K562 (cell line): ENCODE measurements around the gene PLEKHA5. TPM values are rescaled to one million over a fixed set of nuclear protein-coding genes. Genes with fewer than 3 reads are reported as not detected.

Source experiments
- ATAC-seq: fragments of 200-7000 bp; cut with Tn5 transposase; 3 replicates; pipeline ENCODE4 v1.9.1; 2020; ENCODE audit warnings: moderate library complexity
- BruUV-seq: library from RNA; stranded (reverse); fragments of 400-500 nt; replicated peaks from 2 replicates; lab custom pipeline; 2021; lab: Mats Ljungman, UMichigan
- CTCF ChIA-PET: fragments of 300-600 bp; formaldehyde crosslinking; extraction: SDS; loops from one replicate; lab custom pipeline; 2021; ENCODE audit warnings: low intra/inter-chr PET ratio; lab: Yijun Ruan, JAX
- POLR2A ChIA-PET: fragments of 300-600, 350-650 bp; sonication (Branson Sonifier 250); formaldehyde crosslinking; extraction: SDS; loops from one replicate; lab custom pipeline; 2021; ENCODE audit warnings: antibody characterized with exemption, inconsistent platforms; lab: Yijun Ruan, JAX
- DNase-seq, 4 experiments: peaks; one replicate each; pipeline versions ENCODE4 v3.0.0 to v3.0.0-alpha.2; 2011 to 2018; ENCODE audit warnings: low spot score in 3 of 4, mixed read lengths in 3 of 4; ENCODE audit errors: extremely low read depth in 1 of 4
- FAIRE-seq: peaks from 2 replicates; lab custom pipeline; 2011; peaks lifted over from hg19 to GRCh38; lab: Jason Lieb, UNC
- H2AFZ ChIP-seq: 2 replicates; pipeline ENCODE4 v1.6.0; 2011; ENCODE audit warnings: low read depth, low read length, control low read depth, inconsistent platforms
- H3K27ac ChIP-seq: fragments of 200-600 bp; 3 replicates; pipeline ENCODE4 v1.8.0; 2011; ENCODE audit warnings: low read depth, mild to moderate bottlenecking, control low read depth, inconsistent platforms, low read length, moderate library complexity, mixed read lengths; ENCODE audit errors: extremely low read depth
- H3K27me3 ChIP-seq, 2 experiments: fragments of 300-600 bp in 1 of 2; 2 replicates in 1 of 2; 3 replicates in 1 of 2; pipeline versions ENCODE4 v1.6.0 to v1.8.0; 2011; ENCODE audit warnings: inconsistent platforms in 2 of 2, low read length in 2 of 2, mild to moderate bottlenecking in 1 of 2, mixed read lengths in 1 of 2, moderate library complexity in 1 of 2; ENCODE audit not compliant: control insufficient read depth in 2 of 2, insufficient read depth in 2 of 2
- H3K36me3 ChIP-seq: fragments of 300-600 bp; 3 replicates; pipeline ENCODE4 v1.8.0; 2011; ENCODE audit warnings: mild to moderate bottlenecking, low read length, inconsistent platforms; ENCODE audit not compliant: control insufficient read depth, insufficient read depth
- H3K4me1 ChIP-seq, 2 experiments: fragments of 200-600 bp in 1 of 2; replicated peaks in 1 of 2; 2 replicates in 1 of 2; 3 replicates in 1 of 2; pipeline versions ENCODE4 v1.5.1 to v1.8.0; 2011; ENCODE audit warnings: inconsistent platforms in 2 of 2, low read length in 2 of 2, mild to moderate bottlenecking in 1 of 2, mixed read lengths in 1 of 2, moderate library complexity in 1 of 2; ENCODE audit not compliant: control insufficient read depth in 2 of 2, insufficient read depth in 2 of 2
- H3K4me2 ChIP-seq: 2 replicates; pipeline ENCODE4 v1.6.1; 2011; ENCODE audit warnings: low read length, control low read depth, inconsistent platforms, mixed read lengths; ENCODE audit not compliant: insufficient read depth
- H3K4me3 ChIP-seq: fragments of 200-600 bp; sonication (generic), shearing (Covaris generic); 2 replicates; pipeline ENCODE4 v1.5.1; 2016; ENCODE audit warnings: control low read depth, inconsistent platforms
- H3K79me2 ChIP-seq: fragments of 200-600 bp; 3 replicates; pipeline ENCODE4 v1.8.0; 2011; ENCODE audit warnings: low read length, inconsistent platforms; ENCODE audit not compliant: control insufficient read depth, insufficient read depth
- H3K9ac ChIP-seq, 2 experiments: 2 replicates each; pipeline versions ENCODE4 v1.6.0 to v1.6.1; 2011; ENCODE audit warnings: low read depth in 2 of 2, low read length in 2 of 2, control low read depth in 1 of 2, inconsistent platforms in 1 of 2, mild to moderate bottlenecking in 1 of 2, mixed read lengths in 1 of 2; ENCODE audit not compliant: insufficient read depth in 1 of 2
- H3K9me1 ChIP-seq: one replicate; pipeline ENCODE4 v1.6.0; 2011; ENCODE audit warnings: inconsistent platforms, mild to moderate bottlenecking, low read length, moderate library complexity; ENCODE audit not compliant: control insufficient read depth, insufficient read depth
- H3K9me3 ChIP-seq: replicated peaks from 2 replicates; pipeline ENCODE4 v1.5.1; 2011; ENCODE audit warnings: low read depth, low read length, inconsistent platforms; ENCODE audit not compliant: control insufficient read depth, insufficient read depth
- H4K20me1 ChIP-seq: replicated peaks from 2 replicates; pipeline ENCODE4 v1.6.1; 2011; ENCODE audit warnings: low read length, inconsistent platforms, mixed read lengths; ENCODE audit not compliant: control insufficient read depth, insufficient read depth
- ARID1B ChIP-seq: fragments of 450-650 bp; IDR thresholded peaks from 2 replicates; pipeline ENCODE4 v1.6.1; 2016; ENCODE audit warnings: antibody characterized with exemption, mild to moderate bottlenecking, inconsistent platforms
- ELF1 ChIP-seq: fragments of 200-800 bp; sonication (Bioruptor generic); IDR thresholded peaks from 2 replicates; pipeline ENCODE4 v1.6.1; 2016; ENCODE audit warnings: missing genetic modification characterization, missing compliant biosample characterization
- MYC ChIP-seq, 2 experiments: fragments of 250-450 bp in 1 of 2; sonication (Bioruptor Pico) in 1 of 2; IDR thresholded peaks; 2 replicates each; pipeline versions ENCODE4 v1.5.1 to v1.6.1; 2012 to 2021; ENCODE audit warnings: low read depth in 2 of 2, borderline replicate concordance in 1 of 2, improper control_type of control experiment in 1 of 2, low read length in 1 of 2, mild to moderate bottlenecking in 1 of 2, moderate library complexity in 1 of 2
- PCBP1 ChIP-seq: fragments of 200-400 bp; formaldehyde crosslinking; IDR thresholded peaks from 2 replicates; pipeline ENCODE4 v1.6.1; 2018; ENCODE audit warnings: mild to moderate bottlenecking, low read depth, low read length; ENCODE audit not compliant: poor library complexity, severe bottlenecking
- PML ChIP-seq: IDR thresholded peaks from 2 replicates; pipeline ENCODE4 v1.6.1; 2012; ENCODE audit warnings: low read length, inconsistent platforms
- POLR2AphosphoS5 ChIP-seq: IDR thresholded peaks from 2 replicates; pipeline ENCODE4 v1.6.1; 2011; ENCODE audit warnings: mild to moderate bottlenecking, low read depth, low read length, moderate library complexity; ENCODE audit not compliant: control insufficient read depth, insufficient read depth
- RHOXF2B ChIP-seq: fragments of 250-450 bp; sonication (Bioruptor Pico); conservative IDR thresholded peaks from 2 replicates; pipeline ENCODE4 v1.5.1; 2021
- SMARCE1 ChIP-seq: fragments of 450-650 bp; IDR thresholded peaks from 2 replicates; pipeline ENCODE4 v1.7.1; 2016; ENCODE audit warnings: mild to moderate bottlenecking
- ZBTB2 ChIP-seq: fragments of 450-650 bp; IDR thresholded peaks from 2 replicates; pipeline ENCODE4 v1.6.1; 2016; ENCODE audit warnings: antibody characterized with exemption
- ZFX ChIP-seq: sonication (generic); formaldehyde crosslinking; IDR thresholded peaks from 2 replicates; pipeline ENCODE4 v1.8.0; 2022; ENCODE audit warnings: mild to moderate bottlenecking, missing genetic modification reagents, moderate library complexity
- ZNF384 ChIP-seq: IDR thresholded peaks from 2 replicates; pipeline ENCODE4 v1.6.1; 2012; ENCODE audit warnings: low read depth, low read length, improper control_type of control experiment
- WGBS: fragments of 100-300 bp; shearing (Covaris generic); methylation state at CpG from one replicate; pipeline ENCODE4 v1.1.6; 2016; ENCODE audit warnings: low coverage, mixed read lengths; ENCODE audit not compliant: insufficient coverage; ENCODE audit errors: missing lambda C conversion rate; 5-methylcytosine and 5-hydroxymethylcytosine counted together
- in situ Hi-C: fragments of 300-500 bp; cut with MboI; formaldehyde crosslinking; loops from 4 replicates; pipeline ENCODE4 v1.15.0; 2018; ENCODE audit warnings: inconsistent platforms, mixed read lengths
- intact Hi-C: fragments of 100-400 bp; cut with micrococcal nuclease; formaldehyde crosslinking; loops from 2 replicates; pipeline ENCODE4 v1.14.2; 2022
- polyA plus RNA-seq, 8 experiments: library from polyadenylated mRNA; depleted of rRNA in 4 of 8; stranded (reverse) in 5 of 8; unstranded in 3 of 8; fragments of >200 nt; fragmentation: Nextera tagmentation in 2 of 8; fragmentation: Illumina TruSeq in 1 of 8; extraction: Ambion mirVana in 2 of 8; extraction: Trizol in 1 of 8; gene quantifications; 2 replicates each; pipeline versions ENCODE4 v1.2.1 to v1.2.3, GENCODE V29; 2011 to 2014; ENCODE audit warnings: inconsistent platforms in 1 of 8, missing spikeins in 1 of 8
- total RNA-seq, 7 experiments: library from RNA; depleted of rRNA in 6 of 7; stranded (reverse); fragments of >200 nt in 6 of 7; fragmentation: Illumina TruSeq in 2 of 7; extraction: Trizol in 2 of 7; gene quantifications; 2 replicates each; pipeline versions ENCODE4 v1.2.1 to v1.2.3, GENCODE V29; 2011 to 2021; ENCODE audit warnings: low replicate concordance in 1 of 7

The PLEKHA5 gene
- total and polyA plus RNA-seq, 9 of the 15 experiments (the other 6 are each of a cell fraction or from before 2014, with no cell fraction given), result 7.2 to 26.2 (median 17.4) TPM

GRCh38 chr12:19129122-19129485, 429 bp upstream of the PLEKHA5 start:
- no TSS peak for BruUV-seq
- Histone ChIP-seq H3K9me1 (no peaks in the 10 kb centered on the region), H3K4me2 (no peak overlapping the region; the same call in 1 of the 2 replicates), H3K4me3 (peak overlapping the region; percentile 30; the same call in 1 of the 2 replicates), H3K27me3 (no peaks in the 10 kb centered on the region), H3K27ac (peak overlapping the region; percentile 70; the same call in 2 of the 3 replicates), H3K79me2 (peaks cover 39% of the 10 kb centered on the region), H3K36me3 (peaks cover 6% of the 10 kb centered on the region; the same call in 2 of the 3 replicates), H2AFZ (peak overlapping the region; percentile 92), H3K9ac (peak overlapping the region in 1 of 2 experiments; percentile 46; a peak in 1 of 4 replicates), H3K9me3 (0 out of 2 replicates have a peak, but pooled peaks cover 3% of the 10 kb centered on the region), H4K20me1 (no peaks in the 10 kb centered on the region), H3K4me1 (peaks cover 0 to 8% of the 10 kb centered on the region in 2 experiments; a peak in 4 of 5 replicates)
- intact Hi-C loops, result no loop called here
- TF ChIP-seq ELF1 (tag) (peak; percentile 37; the same call in 1 of the 2 replicates), ZNF384 (peak; percentile 82), PML (no peak)
- FAIRE-seq (no peak), ATAC-seq (no peak), DNase-seq (no peak)
- CTCF ChIA-PET, result no interaction called here
- in situ Hi-C loops, result no loop called here
- WGBS, result under 1% methylated on average over 12 of the region's 12 CpGs
- POLR2A ChIA-PET, result no interaction called here

- H3K9me1 ChIP-seq, result no peaks in the 10 kb centered on the region
- in situ Hi-C loops (no loop called here), intact Hi-C loops (no loop called here)
- peak overlapping the region; percentile 80 for H3K4me2 ChIP-seq
- peaks cover 0 to 8% of the 10 kb centered on the region in 2 experiments; a peak in 4 of 5 replicates for H3K4me1 ChIP-seq
- H3K79me2 ChIP-seq, result peaks cover 52% of the 10 kb centered on the region
- peaks cover 15% of the 10 kb centered on the region for H3K36me3 ChIP-seq
- peak overlapping the region; percentile 75 to 96 for H3K9ac ChIP-seq
- 0 out of 2 replicates have a peak, but pooled peaks cover 3% of the 10 kb centered on the region for H3K9me3 ChIP-seq
- ChIA-PET POLR2A (interaction anchor here (0.9 to 1.2 kb wide), 2 partner anchors 9 to 14 kb away, joined by 3 to 5 read pairs; no protein-coding TSS in a partner anchor), CTCF (interaction anchor here (0.9 kb wide), 1 partner anchor 11 kb away, joined by 3 read pairs; no protein-coding TSS in a partner anchor)
- 2% methylated on average over 13 of the region's 61 CpGs for WGBS
- peak overlapping the region; percentile 85 for H2AFZ ChIP-seq
- DNase-seq, result peak; percentile 43 to 69 (median 49)
- H3K27me3 ChIP-seq, result no peaks in the 10 kb centered on the region
- ATAC-seq, result peak; percentile 76
- no peak for FAIRE-seq
- peak overlapping the region; percentile 79 for H3K27ac ChIP-seq
- H4K20me1 ChIP-seq, result no peaks in the 10 kb centered on the region; the same call in 1 of the 2 replicates
- BruUV-seq, result no TSS peak
- H3K4me3 ChIP-seq, result peak overlapping the region; percentile 86
- TF ChIP-seq PCBP1 (no peak), ZFX (CRISPR knock-in tag) (0 out of 2 replicates have a peak, but pooled peaks have one; percentile 34), SMARCE1 (peak; percentile 63; the same call in 1 of the 2 replicates), ARID1B (peak; percentile 27; the same call in 1 of the 2 replicates), MYC (IDR thresholded peaks at IDR 0.05; ENCODE audit: low read depth, low read length) (0 out of 2 replicates have a peak, but pooled peaks have one; percentile 15), MYC (CRISPR knock-in tag; IDR thresholded peaks at IDR 0.05; ENCODE audit: borderline replicate concordance, low read depth) (no peak), RHOXF2B (CRISPR knock-in tag) (no peak), ZBTB2 (peak; percentile 44; the same call in 1 of the 2 replicates), POLR2AphosphoS5 (0 out of 2 replicates have a peak, but pooled peaks have one; percentile 31)
Observed at GRCh38 chr12:19130224-19131024, 891 bp downstream of the PLEKHA5 start.
